ENCODE measurements around the gene SLC25A51. TPM values are rescaled to one million over a fixed set of nuclear protein-coding genes. Genes with fewer than 3 reads are reported as not detected.

SLC25A51 gene
- total RNA-seq, 1 experiment from 2014 or later = 29.6 TPM

- Mint-ChIP-seq H3K27me3 (ENCODE audit: insufficient read depth, unreplicated experiment) (no peaks in the 10 kb centered on the region), H3K27ac (ENCODE audit: low read depth, unreplicated experiment) (no peak overlapping the region)
- intact Hi-C loops (cut with micrococcal nuclease) = no loop called here
These were observed 38.9 kb upstream of the SLC25A51 start for GRCh38 chr9:37942621-37943344.

DNA sequence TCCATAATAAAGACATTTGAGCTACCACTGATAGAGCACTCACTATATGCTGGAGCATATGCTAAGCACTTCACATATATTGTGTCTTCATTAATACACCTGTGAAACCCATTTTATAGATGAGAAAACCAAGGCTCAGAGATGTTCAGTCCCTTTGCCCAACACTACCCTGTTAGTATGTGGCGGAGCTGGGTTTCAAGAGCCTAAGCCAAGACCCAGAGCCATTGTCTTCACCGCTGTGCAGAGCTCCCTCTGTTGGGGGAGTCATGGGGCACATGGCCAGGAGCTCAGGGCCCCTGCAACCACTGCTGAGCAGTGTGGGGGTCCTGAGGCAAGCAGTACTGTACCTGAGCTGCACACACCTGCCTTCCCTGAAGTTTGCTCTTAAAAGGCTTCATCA is 37.3 kb upstream of the SLC25A51 start:
- intact Hi-C loops (cut with micrococcal nuclease) = no loop called here
- no peak for TF ChIP-seq CTCF (IDR thresholded peaks at IDR 0.05; ENCODE audit: unreplicated experiment)
- peaks cover 10% of the 10 kb centered on the region for H3K36me3 Mint-ChIP-seq (ENCODE audit: insufficient read depth, unreplicated experiment)
- no peaks in the 10 kb centered on the region for H3K27me3 Mint-ChIP-seq (ENCODE audit: insufficient read depth, unreplicated experiment)
- H3K4me1 Mint-ChIP-seq (ENCODE audit: insufficient read depth, unreplicated experiment) = peaks cover 56% of the 10 kb centered on the region
- ChIA-PET CTCF (interaction anchor here (0.8 to 1.2 kb wide), 2 partner anchors 19 to 128 kb away, joined by 3 to 4 read pairs; partner anchors contain the start of gene SHB), POLR2A (interaction anchor here (1.5 kb wide), 1 partner anchor 11 kb away, joined by 3 read pairs; no protein-coding TSS in a partner anchor)
- H3K9me3 Mint-ChIP-seq (ENCODE audit: unreplicated experiment) = no peaks in the 10 kb centered on the region
- DNase-seq (ENCODE audit: unreplicated experiment) = no peak
- no peak overlapping the region for H3K4me3 Mint-ChIP-seq (ENCODE audit: unreplicated experiment)
- no peak overlapping the region for H3K27ac Mint-ChIP-seq (ENCODE audit: low read depth, unreplicated experiment)
- BruUV-seq (replicated peaks) = no TSS peak

More at GRCh38 chr9:37942621-37943344, 38.9 kb upstream of the SLC25A51 start:
- BruUV-seq (replicated peaks) = no TSS peak
- ChIA-PET POLR2A (interaction anchor here (1.5 kb wide), 1 partner anchor 24 kb away, joined by 3 read pairs; no protein-coding TSS in a partner anchor), CTCF (interaction anchor here (0.6 to 1.4 kb wide), 4 partner anchors 21 to 218 kb away, joined by 3 to 5 read pairs (median 4); no protein-coding TSS in a partner anchor)
- peaks cover 49% of the 10 kb centered on the region for H3K4me1 Mint-ChIP-seq (ENCODE audit: insufficient read depth, unreplicated experiment)
- no peak overlapping the region for H3K4me3 Mint-ChIP-seq (ENCODE audit: unreplicated experiment)
- H3K9me3 Mint-ChIP-seq (ENCODE audit: unreplicated experiment) = no peaks in the 10 kb centered on the region
- peaks cover 10% of the 10 kb centered on the region for H3K36me3 Mint-ChIP-seq (ENCODE audit: insufficient read depth, unreplicated experiment)
- DNase-seq (ENCODE audit: unreplicated experiment) = peak; percentile 36
- no peak for TF ChIP-seq CTCF (IDR thresholded peaks at IDR 0.05; ENCODE audit: unreplicated experiment)

GRCh38 chr9:37939575-37940095 is 35.7 kb upstream of the SLC25A51 start:
- intact Hi-C loops (cut with micrococcal nuclease) = no loop called here
- BruUV-seq (replicated peaks) = no TSS peak
- H3K9me3 Mint-ChIP-seq (ENCODE audit: unreplicated experiment) = no peaks in the 10 kb centered on the region
- CTCF ChIA-PET = interaction anchor here (0.7 to 1.1 kb wide), 4 partner anchors 19 to 324 kb away, joined by 3 to 6 read pairs (median 4); no protein-coding TSS in a partner anchor
- H3K4me3 Mint-ChIP-seq (ENCODE audit: unreplicated experiment) = no peak overlapping the region
- POLR2A ChIA-PET = interaction anchor here (0.8 kb wide), 1 partner anchor 97 kb away, joined by 4 read pairs; no protein-coding TSS in a partner anchor
- H3K36me3 Mint-ChIP-seq (ENCODE audit: insufficient read depth, unreplicated experiment) = peaks cover 10% of the 10 kb centered on the region
- peak overlapping the region; percentile 33 for H3K27ac Mint-ChIP-seq (ENCODE audit: low read depth, unreplicated experiment)
- no peak for TF ChIP-seq CTCF (IDR thresholded peaks at IDR 0.05; ENCODE audit: unreplicated experiment)
- no peak for DNase-seq (ENCODE audit: unreplicated experiment)
- H3K27me3 Mint-ChIP-seq (ENCODE audit: insufficient read depth, unreplicated experiment) = no peaks in the 10 kb centered on the region
- peaks cover 41% of the 10 kb centered on the region for H3K4me1 Mint-ChIP-seq (ENCODE audit: insufficient read depth, unreplicated experiment)
